ENCODE measurements around the gene C10orf53. TPM values are rescaled to one million over a fixed set of nuclear protein-coding genes. Genes with fewer than 3 reads are reported as not detected.
"Not testable (repeated sequence)": the region's sequence is repeated elsewhere in the genome, so short reads cannot be mapped to it uniquely, and the experiment has no call there.

The C10orf53 gene
- polyA plus RNA-seq, 1 donor from 2014 or later, result not detected

DNA sequence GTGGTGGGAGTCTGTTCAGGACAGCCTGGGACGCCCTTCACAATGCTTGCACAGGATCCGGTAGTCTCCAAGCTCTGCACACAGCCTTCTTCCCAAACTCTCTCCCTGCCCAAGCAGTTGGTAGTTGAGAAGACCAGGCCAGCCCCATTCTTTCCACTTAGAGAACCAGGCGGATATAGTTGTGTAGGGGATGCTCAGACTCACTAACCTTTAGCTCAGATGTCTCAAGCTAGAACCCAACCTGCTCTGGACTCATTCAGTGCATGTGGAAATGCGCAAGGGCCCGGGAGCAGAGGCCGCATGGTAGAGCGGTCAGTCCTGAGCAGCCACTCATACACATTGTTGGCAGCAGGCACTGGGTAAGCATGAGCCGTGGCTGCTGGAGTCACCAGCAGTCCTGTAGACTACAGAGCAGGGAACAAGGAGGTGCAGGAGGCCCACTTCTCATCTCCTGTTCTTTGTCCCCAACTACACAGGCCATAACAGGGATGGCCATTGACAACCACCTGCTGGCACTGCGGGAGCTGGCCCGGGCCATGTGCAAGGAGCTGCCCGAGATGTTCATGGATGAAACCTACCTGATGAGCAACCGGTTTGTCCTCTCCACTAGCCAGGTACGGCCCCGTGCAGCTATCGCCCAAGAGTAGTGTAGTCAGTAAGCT is 17.2 kb upstream of the C10orf53 start:
- H3K4me3 Mint-ChIP-seq, result no peak overlapping the region
- peaks cover 3% of the 10 kb centered on the region for H3K27me3 Mint-ChIP-seq
- H3K36me3 Mint-ChIP-seq, result no peaks in the 10 kb centered on the region
- peaks cover 4 to 15% (median 14%) of the 10 kb centered on the region in 3 donors for H3K9me3 Mint-ChIP-seq
- H3K27ac Mint-ChIP-seq, result no peak overlapping the region
- no peaks in the 10 kb centered on the region for H3K4me1 Mint-ChIP-seq

DNA sequence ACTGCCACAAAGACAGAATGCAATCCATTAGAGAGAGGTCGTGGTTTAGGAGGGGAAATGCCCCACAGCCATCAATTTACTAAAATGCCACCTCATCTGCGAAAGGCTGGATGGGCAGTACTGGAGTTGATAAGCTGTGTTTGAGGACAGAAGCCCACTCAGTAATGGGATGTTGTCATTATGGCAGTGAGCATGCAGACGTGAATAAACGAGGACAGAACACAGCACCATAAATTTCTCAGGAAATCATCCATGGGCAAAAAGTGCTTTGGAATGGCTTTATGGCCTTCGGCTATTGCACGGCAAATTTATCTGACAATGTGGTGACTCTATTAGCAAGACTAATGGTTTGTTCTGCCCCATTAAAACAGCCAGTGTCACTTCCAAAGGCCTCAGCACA is 15.9 kb upstream of the C10orf53 start:
- H3K4me1 Mint-ChIP-seq, result no peaks in the 10 kb centered on the region
- peaks cover 4 to 15% (median 9%) of the 10 kb centered on the region in 3 donors for H3K9me3 Mint-ChIP-seq
- no peaks in the 10 kb centered on the region for H3K36me3 Mint-ChIP-seq
- H3K27me3 Mint-ChIP-seq, result peaks cover 6% of the 10 kb centered on the region
- no peak overlapping the region for H3K4me3 Mint-ChIP-seq
- H3K27ac Mint-ChIP-seq, result no peak overlapping the region

DNA sequence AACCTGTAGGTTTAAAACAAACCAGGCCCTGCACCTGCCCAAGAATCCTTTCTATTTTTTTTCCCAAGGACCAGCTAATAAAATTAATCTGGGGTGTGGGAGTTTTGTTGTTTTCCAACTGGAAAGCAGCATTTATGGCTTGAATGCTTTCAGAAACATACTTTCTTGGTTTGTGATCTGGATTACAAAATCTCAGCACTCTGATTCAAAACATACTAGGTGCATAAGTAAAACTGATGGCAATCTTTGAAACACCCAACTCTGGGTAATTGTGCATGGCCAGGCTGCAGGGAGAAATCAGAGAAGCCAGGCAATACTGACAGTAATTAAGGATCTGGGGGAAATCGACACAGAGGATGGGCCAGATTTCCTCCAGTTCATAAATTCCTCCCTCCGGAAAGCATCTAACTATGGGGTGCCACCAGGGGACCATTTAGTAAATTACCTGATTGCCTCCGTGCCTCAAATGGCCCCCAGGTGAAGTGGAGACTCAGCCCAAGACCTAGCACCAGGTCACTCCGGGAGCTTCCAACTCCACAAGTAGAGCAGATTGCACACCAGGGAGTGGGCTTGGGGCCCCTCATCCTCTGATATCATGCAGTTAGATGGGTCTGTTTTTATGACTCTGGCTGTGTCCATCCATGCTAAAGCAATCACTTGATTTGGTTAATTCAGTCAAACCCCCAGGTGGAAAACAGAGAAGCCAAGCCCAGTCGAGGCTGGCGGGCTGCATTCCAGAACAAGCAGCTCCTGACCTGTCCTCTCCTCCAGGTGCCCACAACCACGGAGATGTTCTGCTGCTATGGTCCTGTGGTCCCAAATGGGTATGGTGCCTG is 15.2 kb upstream of the C10orf53 start:
- Mint-ChIP-seq H3K4me3 (no peak overlapping the region), H3K27ac (no peak overlapping the region), H3K4me1 (no peaks in the 10 kb centered on the region), H3K36me3 (no peaks in the 10 kb centered on the region), H3K9me3 (peaks cover 3 to 9% (median 3%) of the 10 kb centered on the region in 3 donors), H3K27me3 (peaks cover 10% of the 10 kb centered on the region)

DNA sequence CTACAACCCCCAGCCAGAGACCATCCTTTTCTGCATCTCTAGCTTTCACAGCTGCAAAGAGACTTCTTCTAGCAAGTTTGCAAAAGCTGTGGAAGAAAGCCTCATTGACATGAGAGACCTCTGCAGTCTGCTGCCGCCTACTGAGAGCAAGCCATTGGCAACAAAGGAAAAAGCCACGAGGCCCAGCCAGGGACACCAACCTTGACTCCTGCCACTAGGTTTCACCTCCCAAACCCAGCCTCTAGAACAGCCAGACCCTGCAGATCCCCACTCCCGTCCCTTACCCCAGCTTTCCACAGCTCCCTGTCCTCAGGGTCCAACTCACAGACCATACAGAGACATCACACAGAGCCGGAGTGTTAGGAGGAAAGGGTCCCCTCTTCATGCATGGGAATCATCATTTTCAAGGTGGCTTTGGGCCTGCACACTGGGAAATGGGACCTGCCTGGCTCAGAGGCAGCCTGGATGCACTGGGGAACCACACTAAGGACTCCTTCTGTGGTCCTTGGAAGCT is 14.6 kb upstream of the C10orf53 start:
- Mint-ChIP-seq H3K9me3 (peaks cover 0 to 6% (median under 1%) of the 10 kb centered on the region in 3 donors), H3K4me3 (no peak overlapping the region)

DNA sequence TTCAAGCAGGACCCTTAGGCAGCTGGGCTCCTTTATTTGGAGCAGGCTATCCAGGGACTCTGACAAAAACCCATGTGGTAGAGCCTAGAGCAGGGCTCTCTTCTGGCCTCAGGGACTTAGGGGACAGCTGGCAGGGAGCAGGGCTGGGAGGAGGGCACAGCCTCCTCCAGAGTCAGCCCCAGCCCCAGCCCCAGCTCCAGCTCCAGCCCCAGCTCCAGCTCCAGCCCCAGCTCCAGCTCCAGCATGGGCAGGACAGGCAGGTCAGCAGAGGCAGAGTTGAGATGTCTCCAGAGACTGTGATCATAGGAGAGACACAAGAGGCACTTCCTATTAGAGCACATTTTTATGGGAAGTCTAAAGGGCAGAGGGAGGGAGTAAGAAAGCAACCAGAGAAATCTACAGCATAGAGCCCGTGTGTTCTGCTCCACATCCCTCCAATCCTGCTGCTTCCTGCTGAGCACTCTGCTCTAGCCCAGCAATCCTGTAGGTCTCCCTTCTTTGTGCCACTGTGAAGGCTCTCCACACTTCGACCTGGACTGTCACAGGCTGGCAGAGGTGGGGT is 13.3 kb upstream of the C10orf53 start:
- H3K27ac Mint-ChIP-seq, result no peak overlapping the region
- peaks cover 18% of the 10 kb centered on the region for H3K27me3 Mint-ChIP-seq
- H3K4me3 Mint-ChIP-seq, result no peak overlapping the region
- no peaks in the 10 kb centered on the region for H3K4me1 Mint-ChIP-seq
- peaks cover 0 to 10% (median 4%) of the 10 kb centered on the region in 3 donors for H3K9me3 Mint-ChIP-seq
- H3K36me3 Mint-ChIP-seq, result no peaks in the 10 kb centered on the region

More for the DNA sequence above, 14.6 kb upstream of the C10orf53 start:
- no peak overlapping the region for H3K27ac Mint-ChIP-seq
- peaks cover 12% of the 10 kb centered on the region for H3K27me3 Mint-ChIP-seq
- no peaks in the 10 kb centered on the region for H3K36me3 Mint-ChIP-seq
- no peaks in the 10 kb centered on the region for H3K4me1 Mint-ChIP-seq

DNA sequence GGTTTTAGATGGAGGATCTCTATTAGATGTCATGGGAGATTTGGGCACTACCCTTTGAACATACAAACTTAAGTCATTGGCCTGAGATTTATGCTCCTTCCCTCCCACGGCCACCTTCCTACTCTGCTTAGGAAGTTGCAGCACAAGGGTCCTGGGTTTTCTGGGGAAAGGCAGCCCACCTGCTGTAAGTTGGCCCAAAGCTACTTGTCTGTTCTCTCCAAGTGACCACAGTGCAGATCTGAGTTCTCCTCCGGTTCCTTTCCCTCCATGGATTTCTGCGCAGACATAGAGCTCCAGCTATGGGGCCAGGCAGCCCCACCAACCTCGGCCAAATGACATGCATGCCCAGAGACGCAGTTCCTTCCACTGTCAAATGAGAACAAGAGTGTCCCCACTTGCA is 12.8 kb upstream of the C10orf53 start:
- Mint-ChIP-seq H3K27me3 (peaks cover 20% of the 10 kb centered on the region), H3K27ac (no peak overlapping the region), H3K36me3 (no peaks in the 10 kb centered on the region), H3K4me1 (no peaks in the 10 kb centered on the region), H3K4me3 (peak overlapping the region in 1 of 4 donors; percentile 48), H3K9me3 (peaks cover 0 to 9% (median 8%) of the 10 kb centered on the region in 3 donors)

DNA sequence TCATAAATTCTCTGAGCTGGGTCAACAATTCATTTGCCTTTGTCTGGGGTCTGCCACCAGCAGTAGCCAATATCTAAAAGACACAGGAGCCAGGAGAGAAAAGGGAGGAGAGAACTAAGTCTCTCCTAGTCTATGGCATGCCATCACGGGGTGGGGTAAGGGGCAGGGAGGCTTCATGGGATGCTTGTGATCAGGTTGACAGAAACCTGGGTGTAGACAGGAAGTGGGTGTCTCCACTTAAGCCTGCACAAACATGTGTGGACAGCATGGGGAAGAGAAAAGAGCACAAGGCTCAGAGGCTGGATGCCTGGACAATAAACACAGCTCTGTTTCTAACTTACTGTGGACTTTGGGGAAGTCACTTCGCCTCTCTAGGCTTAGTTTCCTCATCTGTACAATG is 11.5 kb upstream of the C10orf53 start:
- no peak overlapping the region for H3K27ac Mint-ChIP-seq
- peaks cover 0 to 12% (median 8%) of the 10 kb centered on the region in 3 donors for H3K9me3 Mint-ChIP-seq
- H3K4me3 Mint-ChIP-seq, result no peak overlapping the region
- no peaks in the 10 kb centered on the region for H3K4me1 Mint-ChIP-seq
- H3K36me3 Mint-ChIP-seq, result no peaks in the 10 kb centered on the region
- peaks cover 22% of the 10 kb centered on the region for H3K27me3 Mint-ChIP-seq

DNA sequence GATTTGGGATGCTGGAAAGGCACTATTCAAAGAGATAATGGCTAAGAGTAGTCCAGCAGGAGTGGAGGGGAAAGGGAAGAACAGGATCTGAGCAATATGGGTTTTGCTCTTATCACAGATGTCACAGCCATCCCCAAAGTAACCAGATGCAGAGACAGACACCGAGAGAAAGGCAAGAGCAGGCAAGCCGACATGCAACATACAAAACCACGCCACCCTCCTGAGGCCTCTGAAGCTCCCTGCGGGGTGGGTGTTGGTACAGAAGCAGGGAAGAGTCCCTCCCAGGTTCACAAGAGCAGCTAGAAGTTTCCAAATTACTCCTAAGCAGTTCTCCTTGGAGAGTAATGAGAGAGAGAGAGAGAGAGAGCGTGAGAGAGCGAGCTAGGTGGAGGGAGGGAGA is 10.8 kb upstream of the C10orf53 start:
- Mint-ChIP-seq H3K36me3 (no peaks in the 10 kb centered on the region), H3K4me1 (no peaks in the 10 kb centered on the region), H3K4me3 (no peak overlapping the region), H3K27ac (no peak overlapping the region), H3K9me3 (peaks cover 0 to 12% (median 7%) of the 10 kb centered on the region in 3 donors), H3K27me3 (peaks cover 23% of the 10 kb centered on the region)

DNA sequence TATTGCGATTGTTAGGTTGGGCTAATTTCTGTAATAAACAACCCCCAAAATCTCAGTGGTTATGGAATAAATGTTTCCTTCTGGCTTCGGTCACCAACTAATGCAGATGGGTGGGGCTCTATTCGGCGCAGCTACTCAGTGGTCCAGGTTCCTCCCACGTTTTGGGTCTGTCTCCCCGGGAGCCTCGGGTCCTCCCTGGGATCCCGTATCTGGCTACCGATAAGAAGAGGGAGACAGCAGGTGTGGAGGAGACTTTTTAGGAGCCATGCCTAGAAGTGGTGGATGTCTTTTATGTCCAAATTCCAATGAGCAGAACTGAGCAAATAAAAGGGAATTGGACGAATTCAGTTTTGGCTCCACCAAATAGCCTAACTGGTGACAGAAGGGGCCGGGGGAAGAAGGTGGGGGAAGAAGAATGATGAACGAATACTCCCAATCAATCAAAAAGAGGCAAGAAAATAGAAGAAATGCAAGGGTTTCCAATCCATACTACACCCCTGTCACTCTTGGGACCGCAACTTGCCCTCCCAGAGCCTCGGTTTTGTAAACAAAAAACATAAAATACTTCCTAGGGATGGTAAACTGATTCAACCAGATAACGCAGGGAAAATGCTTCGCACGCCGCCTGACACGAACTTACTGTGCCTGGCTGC is 498 bp upstream of the C10orf53 start:
- H3K9me3 Mint-ChIP-seq, result peaks cover 7 to 25% (median 8%) of the 10 kb centered on the region in 3 donors
- no peak overlapping the region for H3K4me3 Mint-ChIP-seq
- no peaks in the 10 kb centered on the region for H3K4me1 Mint-ChIP-seq
- peaks cover 23% of the 10 kb centered on the region for H3K27me3 Mint-ChIP-seq
- H3K36me3 Mint-ChIP-seq, result no peaks in the 10 kb centered on the region
- no peak overlapping the region for H3K27ac Mint-ChIP-seq

DNA sequence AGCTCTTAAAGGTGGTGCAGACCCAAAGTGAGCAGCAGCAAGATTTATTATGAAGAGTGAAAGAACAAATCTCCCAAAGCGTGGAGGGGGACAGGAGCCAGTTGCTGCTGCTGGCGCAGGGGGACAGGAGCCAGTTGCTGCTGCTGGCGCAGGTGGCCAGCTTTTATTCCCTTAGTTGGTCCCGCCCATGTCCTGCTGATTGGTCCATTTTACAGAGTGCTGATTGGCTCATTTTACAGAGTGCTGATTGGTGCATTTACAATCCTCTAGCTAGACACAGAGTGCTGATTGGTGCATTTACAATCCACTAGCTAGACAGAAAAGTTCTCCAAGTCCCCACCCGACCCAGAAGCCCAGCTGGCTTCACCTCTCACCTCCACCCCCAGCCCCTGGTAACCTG is 3.0 kb downstream of the C10orf53 start:
- not testable (repeated sequence) for H3K36me3 Mint-ChIP-seq, H3K27ac Mint-ChIP-seq, H3K4me3 Mint-ChIP-seq, H3K4me1 Mint-ChIP-seq
- H3K9me3 Mint-ChIP-seq, result peaks cover 14 to 31% (median 22%) of the 10 kb centered on the region in 3 donors
- peaks cover 28% of the 10 kb centered on the region for H3K27me3 Mint-ChIP-seq

DNA sequence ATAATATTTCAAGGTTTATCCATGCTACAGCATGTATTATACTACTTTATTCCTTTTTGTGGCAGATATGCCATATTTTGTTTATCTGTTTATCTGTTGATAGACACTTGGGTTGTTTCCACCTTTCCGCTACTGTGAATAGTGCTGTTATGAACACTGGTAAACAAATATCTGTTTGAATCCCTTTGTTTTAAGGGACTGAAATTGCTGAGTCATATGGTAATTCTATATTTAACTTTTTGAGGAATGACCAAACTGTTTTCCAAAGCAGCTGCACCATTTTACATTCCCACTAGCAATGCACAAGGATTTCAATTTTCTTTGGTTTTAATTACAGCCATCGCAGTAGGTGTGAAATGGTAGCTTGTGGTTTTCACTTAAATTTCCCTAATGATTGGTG is 3.4 kb downstream of the C10orf53 start:
- Mint-ChIP-seq H3K36me3 (no peaks in the 10 kb centered on the region), H3K9me3 (peaks cover 12 to 27% (median 25%) of the 10 kb centered on the region in 3 donors), H3K27me3 (peaks cover 28% of the 10 kb centered on the region), H3K4me3 (no peak overlapping the region), H3K4me1 (no peaks in the 10 kb centered on the region), H3K27ac (no peak overlapping the region)

DNA sequence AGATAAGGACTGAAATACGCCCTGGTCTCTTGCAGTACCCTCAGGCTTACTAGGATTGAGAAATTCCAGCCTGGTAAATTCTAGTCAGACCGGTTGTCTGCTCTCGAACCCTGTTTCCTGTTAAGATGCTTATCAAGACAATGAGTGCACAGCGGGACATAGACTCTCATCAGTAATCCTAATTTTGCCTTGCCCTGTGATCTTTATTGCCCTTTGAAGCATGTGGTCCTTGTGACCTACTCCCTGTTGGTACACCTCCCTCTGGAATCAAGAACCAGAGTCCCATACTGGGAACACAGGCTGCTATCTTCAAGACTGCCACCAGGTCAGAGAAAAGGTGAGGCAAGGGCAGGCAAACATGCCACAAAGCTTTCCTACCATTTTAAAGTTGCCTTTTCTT is 7.2 kb downstream of the C10orf53 start:
- Mint-ChIP-seq H3K4me3 (no peak overlapping the region), H3K9me3 (peaks cover 11 to 17% (median 17%) of the 10 kb centered on the region in 3 donors), H3K36me3 (no peaks in the 10 kb centered on the region), H3K27ac (no peak overlapping the region), H3K4me1 (no peaks in the 10 kb centered on the region), H3K27me3 (peaks cover 42% of the 10 kb centered on the region)

DNA sequence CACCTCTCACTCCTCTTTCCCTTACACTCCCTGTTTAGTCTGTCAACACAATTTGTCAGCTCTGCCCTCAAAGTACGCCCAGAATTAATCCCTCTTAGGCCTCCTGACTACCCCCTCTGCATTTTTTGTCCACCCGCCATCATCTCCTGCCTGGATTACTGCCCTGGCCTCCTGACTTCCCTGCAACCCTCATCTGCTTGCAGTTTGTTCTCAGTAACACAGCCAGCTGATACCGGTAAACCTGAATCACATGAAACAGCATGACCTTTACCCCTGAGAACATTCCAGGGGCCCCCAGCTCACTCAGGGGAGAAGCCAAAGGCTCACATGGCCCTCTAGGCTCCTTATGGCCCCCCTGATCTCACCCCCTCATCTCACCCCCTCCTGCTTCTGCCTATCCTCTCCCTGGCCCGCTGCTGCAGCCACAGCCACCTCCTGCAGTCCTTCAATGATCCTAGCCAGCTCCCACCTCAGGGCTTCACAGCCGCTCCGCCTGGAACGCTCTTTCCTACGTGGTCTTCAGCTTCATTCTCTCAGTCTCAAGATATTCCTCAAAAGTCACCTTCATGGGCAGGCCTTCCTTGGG is 8.9 kb downstream of the C10orf53 start:
- no peak overlapping the region for H3K4me3 Mint-ChIP-seq
- H3K4me1 Mint-ChIP-seq, result no peaks in the 10 kb centered on the region
- peaks cover 50% of the 10 kb centered on the region for H3K27me3 Mint-ChIP-seq
- H3K9me3 Mint-ChIP-seq, result peaks cover 6 to 19% (median 8%) of the 10 kb centered on the region in 3 donors
- no peaks in the 10 kb centered on the region for H3K36me3 Mint-ChIP-seq
- peak overlapping the region in 1 of 3 donors; percentile 24 for H3K27ac Mint-ChIP-seq

DNA sequence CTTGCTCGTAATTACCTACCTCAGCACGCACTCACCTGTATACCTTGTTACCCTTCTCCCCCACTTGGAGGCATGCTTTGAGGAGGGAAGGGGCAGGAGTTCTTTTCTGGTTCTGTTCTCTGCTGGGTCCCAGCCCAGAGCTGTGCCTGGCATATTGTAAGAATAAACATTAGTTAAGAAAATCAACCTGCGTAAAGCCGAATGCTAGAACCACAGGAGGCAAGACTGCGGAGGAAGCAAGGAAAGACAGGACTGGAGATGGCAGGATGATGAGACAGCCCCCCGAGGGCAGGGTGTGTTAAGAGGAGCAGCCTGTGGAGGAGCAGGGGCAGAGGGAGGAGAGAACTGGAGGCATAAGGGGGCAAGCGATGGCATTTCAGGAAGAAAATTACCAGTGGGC is 9.5 kb downstream of the C10orf53 start:
- Mint-ChIP-seq H3K27me3 (peaks cover 50% of the 10 kb centered on the region), H3K4me3 (no peak overlapping the region), H3K9me3 (peaks cover 6 to 22% (median 12%) of the 10 kb centered on the region in 3 donors), H3K36me3 (no peaks in the 10 kb centered on the region), H3K4me1 (no peaks in the 10 kb centered on the region), H3K27ac (no peak overlapping the region)

All from IgD-negative memory B cell (primary cell).